ENCODE results near the gene JAKMIP3.

DNA sequence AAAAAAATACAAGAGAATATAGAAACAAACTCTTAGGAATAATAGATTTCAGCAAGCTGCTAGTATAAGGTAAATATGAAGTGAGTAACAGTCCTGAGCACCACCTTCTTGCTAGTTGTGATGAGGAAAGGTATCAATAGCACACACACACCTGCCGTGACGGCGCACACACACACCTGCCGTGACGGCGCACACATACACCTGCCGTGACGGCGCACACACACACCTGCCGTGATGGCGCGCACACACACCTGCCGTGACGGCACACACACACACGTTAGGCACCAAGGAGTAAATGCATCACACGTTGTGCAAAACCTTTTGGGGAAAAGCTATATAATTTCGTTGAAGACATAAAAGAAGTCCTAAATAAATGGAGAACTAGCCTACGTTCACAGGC, 4.7 kb upstream of the JAKMIP3 start:
- TF ChIP-seq, protein P1, sequence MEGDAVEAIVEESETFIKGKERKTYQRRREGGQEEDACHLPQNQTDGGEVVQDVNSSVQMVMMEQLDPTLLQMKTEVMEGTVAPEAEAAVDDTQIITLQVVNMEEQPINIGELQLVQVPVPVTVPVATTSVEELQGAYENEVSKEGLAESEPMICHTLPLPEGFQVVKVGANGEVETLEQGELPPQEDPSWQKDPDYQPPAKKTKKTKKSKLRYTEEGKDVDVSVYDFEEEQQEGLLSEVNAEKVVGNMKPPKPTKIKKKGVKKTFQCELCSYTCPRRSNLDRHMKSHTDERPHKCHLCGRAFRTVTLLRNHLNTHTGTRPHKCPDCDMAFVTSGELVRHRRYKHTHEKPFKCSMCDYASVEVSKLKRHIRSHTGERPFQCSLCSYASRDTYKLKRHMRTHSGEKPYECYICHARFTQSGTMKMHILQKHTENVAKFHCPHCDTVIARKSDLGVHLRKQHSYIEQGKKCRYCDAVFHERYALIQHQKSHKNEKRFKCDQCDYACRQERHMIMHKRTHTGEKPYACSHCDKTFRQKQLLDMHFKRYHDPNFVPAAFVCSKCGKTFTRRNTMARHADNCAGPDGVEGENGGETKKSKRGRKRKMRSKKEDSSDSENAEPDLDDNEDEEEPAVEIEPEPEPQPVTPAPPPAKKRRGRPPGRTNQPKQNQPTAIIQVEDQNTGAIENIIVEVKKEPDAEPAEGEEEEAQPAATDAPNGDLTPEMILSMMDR (IDR thresholded peaks at IDR 0.05), result no peak
- no peak for TF ChIP-seq EZH2 (IDR thresholded peaks at IDR 0.05; ENCODE audit: borderline replicate concordance, insufficient read depth, low read depth, low read length, poor library complexity, severe bottlenecking)
